GM21825 (cell line): ENCODE data around the gene AIP.

Source experiments
- ATAC-seq: cut with Tn5 transposase; IDR thresholded peaks from one replicate; pipeline ENCODE4 v1.9.1; 2021; ENCODE audit warnings: mild to moderate bottlenecking, moderate library complexity; ENCODE audit not compliant: unreplicated experiment

Gene AIP

GRCh38 chr11:67482827-67483798, at the start of gene AIP:
AIP (plus strand) TSS chr11:67483026; CDS start chr11:67483159, 133 bp downstream.
- ATAC-seq, result peak; percentile 58

GRCh38 chr11:67433536-67434394, 49.1 kb upstream of the AIP start:
- ATAC-seq, result no peak

- ATAC-seq, result no peak
Measured at GRCh38 chr11:67434395-67434881, 48.4 kb upstream of the AIP start.

- no peak for ATAC-seq
Measured at GRCh38 chr11:67435031-67435726, 47.6 kb upstream of the AIP start.

GRCh38 chr11:67435727-67436458, 46.9 kb upstream of the AIP start:
- no peak for ATAC-seq

GRCh38 chr11:67436459-67437081, 46.3 kb upstream of the AIP start:
- ATAC-seq, result no peak

GRCh38 chr11:67437082-67437808, 45.6 kb upstream of the AIP start, which contains the start of gene PTPRCAP:
PTPRCAP (minus strand) TSS chr11:67437682; CDS start chr11:67437619, 63 bp downstream.
- ATAC-seq, result no peak

GRCh38 chr11:67437809-67438157, 45.0 kb upstream of the AIP start:
- ATAC-seq, result no peak

GRCh38 chr11:67438158-67438902, 44.5 kb upstream of the AIP start:
- no peak for ATAC-seq

GRCh38 chr11:67439321-67440228, 43.3 kb upstream of the AIP start:
- no peak for ATAC-seq

GRCh38 chr11:67440229-67441097, 42.4 kb upstream of the AIP start:
- ATAC-seq, result no peak

- no peak for ATAC-seq
Measured at GRCh38 chr11:67441098-67441563, 41.7 kb upstream of the AIP start.

GRCh38 chr11:67441731-67442351, 41.0 kb upstream of the AIP start:
- no peak for ATAC-seq

GRCh38 chr11:67442504-67443404, 40.1 kb upstream of the AIP start:
- ATAC-seq, result no peak

- no peak for ATAC-seq
Measured at GRCh38 chr11:67445515-67445914, 37.3 kb upstream of the AIP start.
